GM12892 (cell line): ENCODE results near the gene LRMDA.

Experiments used
- DNase-seq: peaks from one replicate; pipeline ENCODE4 v3.0.0; 2011; ENCODE audit not compliant: insufficient read length
- FAIRE-seq: peaks from 2 replicates; lab custom pipeline; 2011; peaks lifted over from hg19 to GRCh38; lab: Jason Lieb, UNC
- POLR2A ChIP-seq: IDR thresholded peaks from 2 replicates; pipeline ENCODE4 v1.6.1; 2011; ENCODE audit warnings: low read depth, low read length, control low read depth
- POLR2AphosphoS5 ChIP-seq: IDR thresholded peaks from 2 replicates; pipeline ENCODE4 v1.6.1; 2011; ENCODE audit warnings: low read depth, low read length, control low read depth
- TAF1 ChIP-seq: IDR thresholded peaks from 2 replicates; pipeline ENCODE4 v1.6.1; 2011; ENCODE audit warnings: low read depth, mild to moderate bottlenecking, control low read depth, low read length, borderline replicate concordance

LRMDA gene

DNA sequence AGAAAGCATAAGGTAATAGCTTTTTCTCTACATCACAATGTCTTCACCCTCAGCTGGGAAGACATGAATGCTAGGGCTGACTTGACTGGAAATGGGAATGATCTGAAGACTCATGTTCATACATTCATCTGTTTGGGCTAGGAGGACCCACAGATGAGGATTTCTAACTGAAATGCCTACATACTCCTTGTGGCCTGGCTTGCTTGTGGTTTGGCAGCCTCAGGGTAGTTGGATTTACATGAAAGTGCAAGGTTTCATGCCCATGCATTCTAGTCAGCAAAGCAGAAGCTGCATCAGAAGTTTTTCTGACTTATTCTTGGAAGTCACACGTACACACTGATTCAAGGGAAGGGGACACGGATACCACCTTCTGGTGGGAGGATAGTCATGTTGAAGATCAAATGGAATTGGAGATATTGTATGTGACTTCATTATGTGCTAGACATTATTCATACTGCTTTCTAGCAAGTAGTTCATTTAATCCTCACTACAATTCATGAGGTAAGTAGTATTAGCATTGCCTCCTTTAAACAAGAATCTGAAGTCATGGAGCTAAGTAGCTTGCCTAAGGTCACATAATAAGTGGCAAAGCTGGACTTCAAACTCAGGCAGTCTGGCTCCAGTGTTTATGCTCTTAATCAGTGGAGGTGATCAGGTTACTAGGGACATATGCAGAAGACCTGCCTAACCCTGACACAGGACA, 957.0 kb downstream of the LRMDA start:
- FAIRE-seq, result no peak
- TF ChIP-seq POLR2A (no peak), POLR2AphosphoS5 (no peak), TAF1 (no peak)

DNA sequence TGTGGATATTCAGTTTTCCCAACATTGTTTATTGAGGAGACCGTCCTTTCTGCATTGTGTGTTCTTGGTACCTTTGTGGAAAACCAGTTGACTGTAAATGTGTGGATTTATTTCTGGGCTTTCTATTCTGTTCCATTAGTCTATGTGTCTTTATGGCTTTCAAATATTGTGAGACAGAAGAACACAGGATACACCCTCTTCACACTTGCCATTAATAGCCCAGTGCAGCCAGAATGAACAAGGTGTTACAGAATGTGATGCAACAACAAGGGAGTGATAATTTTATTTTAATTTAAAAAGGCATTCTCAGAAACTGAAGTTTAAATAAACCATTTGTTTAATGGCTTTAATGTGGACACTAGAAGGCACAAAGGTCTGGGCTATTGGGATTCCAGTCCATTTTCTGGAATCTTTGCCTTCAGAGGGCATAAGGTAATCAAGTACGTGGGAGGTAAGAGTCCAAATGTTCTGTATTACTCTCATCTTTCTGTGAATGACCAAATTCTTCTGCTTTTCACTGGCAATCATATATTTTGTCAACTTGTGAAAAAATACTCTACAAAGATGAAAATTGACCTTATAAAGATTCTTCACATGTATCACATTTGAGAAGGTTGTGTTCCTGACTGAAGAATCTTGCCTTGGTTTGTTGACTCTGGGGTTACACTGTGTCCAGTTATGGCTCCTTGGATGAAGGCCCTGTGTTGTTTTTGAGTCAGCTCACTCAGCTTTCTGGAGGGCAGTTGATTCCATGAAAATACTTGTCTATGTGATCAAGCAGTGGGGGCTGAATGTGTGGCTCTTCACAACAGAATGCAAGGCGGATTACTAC, 962.7 kb downstream of the LRMDA start:
- FAIRE-seq (no peak), DNase-seq (no peak)
- TF ChIP-seq POLR2AphosphoS5, result no peak
- no peak for TF ChIP-seq TAF1
- no peak for TF ChIP-seq POLR2A

More for the DNA sequence above, 957.0 kb downstream of the LRMDA start:
- DNase-seq, result no peak

DNA sequence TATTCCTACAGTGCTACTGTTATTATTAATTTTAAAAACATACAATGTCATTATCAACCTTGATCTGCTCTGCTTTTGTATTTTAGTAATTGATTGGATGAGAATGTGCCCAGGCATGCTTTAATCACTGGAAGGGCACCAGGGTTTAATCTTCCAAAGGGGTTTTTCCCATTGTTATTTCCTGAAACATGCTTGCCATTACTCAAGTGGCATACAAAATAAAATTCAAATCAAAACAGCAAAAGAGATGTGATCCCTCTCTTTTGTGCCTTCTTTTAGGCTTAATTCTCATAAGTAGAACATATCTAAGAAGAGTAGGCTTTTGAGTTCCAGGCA, 963.3 kb downstream of the LRMDA start:
- no peak for TF ChIP-seq POLR2A
- TF ChIP-seq POLR2AphosphoS5, result no peak
- no peak for TF ChIP-seq TAF1
- no peak for FAIRE-seq

DNA sequence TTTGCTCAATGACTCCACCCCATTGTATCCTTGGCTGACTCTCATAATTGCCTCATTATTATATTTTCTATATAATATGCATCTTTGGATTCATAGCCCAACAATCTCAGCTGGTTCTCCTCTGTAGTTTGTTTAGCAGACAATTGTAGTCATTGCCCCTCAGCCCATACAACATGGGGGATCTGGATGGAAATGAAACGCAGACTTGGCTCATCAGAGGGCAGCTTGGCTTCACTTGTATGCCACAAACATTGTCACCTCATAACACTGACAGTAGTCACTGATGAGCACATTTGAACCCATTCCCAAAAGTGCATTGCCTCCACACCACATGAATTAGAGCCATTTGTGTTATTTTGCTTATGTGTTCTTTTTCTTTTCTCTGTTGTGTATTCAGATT, 963.8 kb downstream of the LRMDA start:
- TF ChIP-seq TAF1, result no peak
- no peak for TF ChIP-seq POLR2AphosphoS5
- no peak for TF ChIP-seq POLR2A
- DNase-seq (no peak), FAIRE-seq (no peak)

More for the DNA sequence above, 963.3 kb downstream of the LRMDA start:
- no peak for DNase-seq

DNA sequence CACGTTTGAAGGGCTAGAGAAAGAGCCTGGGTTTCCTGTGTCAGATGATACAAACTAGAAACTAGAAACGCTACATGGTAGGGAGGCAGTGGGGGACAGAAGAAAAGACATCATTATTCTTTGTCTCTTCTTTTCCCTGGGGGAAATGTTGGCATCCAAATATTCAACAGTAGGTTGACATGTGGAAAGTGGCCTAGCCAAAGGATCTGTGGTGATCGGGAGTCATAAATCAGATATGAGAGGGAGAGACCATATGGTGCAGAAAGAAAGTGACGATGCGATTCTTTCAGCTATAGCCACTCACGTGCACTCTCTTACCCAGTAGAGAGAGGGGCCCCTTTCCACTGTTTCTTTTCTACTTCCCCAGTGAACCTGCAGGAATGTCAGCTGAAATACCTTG, 964.7 kb downstream of the LRMDA start:
- TF ChIP-seq TAF1 (no peak), POLR2AphosphoS5 (no peak), POLR2A (no peak)
- no peak for DNase-seq
- FAIRE-seq, result no peak

DNA sequence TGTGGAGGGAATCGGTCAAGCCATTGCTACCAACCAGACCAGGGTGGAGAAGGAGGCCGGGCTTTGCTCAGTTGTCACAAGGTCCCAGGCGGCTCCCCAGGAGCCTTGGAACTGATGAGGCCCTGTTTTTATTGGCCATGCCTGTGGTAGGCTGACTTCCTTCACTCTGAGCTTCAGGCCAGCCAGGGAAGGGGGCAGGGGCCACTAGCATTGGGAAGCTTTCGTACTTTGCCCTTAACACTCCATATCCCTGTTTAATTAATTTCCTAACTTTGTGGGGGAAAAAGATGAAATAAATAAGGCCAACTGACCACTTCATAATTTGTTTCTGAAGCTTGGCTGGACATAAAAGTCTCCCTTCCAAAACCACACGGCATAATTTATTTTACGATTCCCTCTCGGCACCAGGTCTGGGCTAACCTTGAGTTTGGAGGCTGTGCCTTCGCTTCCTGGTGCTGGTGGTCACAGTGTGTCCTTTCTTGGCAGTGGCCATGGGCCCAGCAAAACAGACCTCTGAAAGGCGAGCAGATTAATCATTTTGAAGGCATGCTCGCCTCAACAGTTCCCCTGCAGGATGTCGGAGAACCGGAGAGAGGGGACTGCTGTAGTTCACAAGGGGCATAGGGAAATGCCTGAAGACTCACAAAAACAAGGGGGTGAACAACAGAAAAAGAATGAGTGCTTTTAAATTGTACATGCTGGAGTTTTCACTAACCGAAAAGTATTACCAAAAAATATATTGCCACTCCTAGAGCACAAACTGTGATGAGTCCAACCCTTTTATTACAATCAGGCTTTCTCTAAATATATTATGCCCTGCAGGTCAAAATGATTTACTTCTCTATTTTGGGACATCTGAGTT, 966.0 kb downstream of the LRMDA start:
- TF ChIP-seq POLR2A, result no peak
- no peak for TF ChIP-seq POLR2AphosphoS5
- FAIRE-seq, result no peak

DNA sequence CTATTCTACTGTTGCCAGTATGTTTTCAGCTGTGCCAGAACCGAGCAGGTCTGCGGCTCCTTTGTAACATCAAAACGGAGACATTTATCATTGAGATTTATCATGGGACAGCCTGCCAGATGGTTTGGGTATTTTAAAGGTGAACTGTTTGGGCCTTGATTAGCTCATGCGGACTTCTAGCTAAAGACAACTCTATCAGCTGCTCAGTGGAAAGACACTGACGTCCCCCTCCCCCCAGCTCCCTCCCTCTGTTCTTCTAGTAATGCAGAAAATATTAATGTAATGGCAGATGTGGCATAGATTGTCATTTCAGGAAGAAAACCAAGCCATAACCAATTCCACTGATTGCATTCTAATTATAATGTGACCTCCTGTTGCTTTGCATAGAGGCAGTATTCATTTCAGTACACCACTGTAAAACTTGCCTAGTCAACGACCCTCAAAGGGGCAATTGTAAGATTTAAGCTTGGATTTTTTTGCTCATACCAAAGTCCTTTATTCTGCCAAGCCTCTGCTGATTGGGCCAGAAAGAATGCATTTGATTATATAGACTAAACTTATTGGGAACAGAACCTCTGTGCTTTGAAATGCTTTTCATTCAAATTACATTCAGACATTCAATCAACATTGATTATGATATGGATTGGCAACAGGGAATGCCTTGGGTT, 966.8 kb downstream of the LRMDA start:
- DNase-seq (no peak), FAIRE-seq (no peak)
- no peak for TF ChIP-seq TAF1
- TF ChIP-seq POLR2A, result no peak
- no peak for TF ChIP-seq POLR2AphosphoS5

More for the DNA sequence above, 966.0 kb downstream of the LRMDA start:
- DNase-seq, result no peak

DNA sequence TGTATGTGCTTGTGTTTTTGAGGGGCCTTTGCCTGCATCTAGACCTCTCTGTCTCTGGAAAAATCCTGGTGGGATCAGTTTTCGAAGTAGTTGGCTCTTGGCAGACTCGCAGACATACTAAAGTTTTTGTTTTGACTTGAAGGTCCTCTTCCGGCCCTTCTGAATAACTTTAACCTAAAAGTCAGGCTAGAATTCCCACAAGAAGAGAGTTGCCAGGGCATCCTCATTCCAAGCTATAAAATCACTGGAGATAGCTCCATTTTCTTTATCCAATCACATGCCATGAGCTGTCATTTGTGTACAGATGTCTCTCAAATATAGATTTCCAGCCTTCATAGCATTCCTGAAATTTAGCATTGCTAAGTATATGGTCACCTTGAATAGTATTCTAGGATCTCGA, 967.8 kb downstream of the LRMDA start:
- TF ChIP-seq POLR2A (no peak), TAF1 (no peak), POLR2AphosphoS5 (no peak)
- DNase-seq (no peak), FAIRE-seq (no peak)

DNA sequence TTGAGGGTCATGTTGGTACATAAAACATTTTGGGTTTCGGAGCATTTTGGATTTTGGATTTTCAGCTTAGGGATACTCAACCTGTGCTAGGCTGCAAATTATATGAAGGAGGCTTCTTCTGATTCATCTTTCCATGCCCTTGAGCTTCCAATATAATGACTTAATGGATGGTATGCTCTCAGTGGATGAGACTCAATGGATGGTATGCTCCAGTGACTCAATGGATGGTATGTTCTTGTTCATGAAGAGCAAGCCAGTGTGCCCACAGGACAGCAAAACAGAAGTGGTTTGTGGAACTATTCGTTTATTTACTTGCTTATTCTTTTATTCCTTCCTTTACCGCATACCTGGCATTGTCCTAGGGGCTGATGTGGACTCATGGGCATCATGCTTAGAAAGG, 969.6 kb downstream of the LRMDA start:
- DNase-seq (no peak), FAIRE-seq (no peak)
- TF ChIP-seq POLR2AphosphoS5, result no peak
- no peak for TF ChIP-seq POLR2A
- TF ChIP-seq TAF1, result no peak

DNA sequence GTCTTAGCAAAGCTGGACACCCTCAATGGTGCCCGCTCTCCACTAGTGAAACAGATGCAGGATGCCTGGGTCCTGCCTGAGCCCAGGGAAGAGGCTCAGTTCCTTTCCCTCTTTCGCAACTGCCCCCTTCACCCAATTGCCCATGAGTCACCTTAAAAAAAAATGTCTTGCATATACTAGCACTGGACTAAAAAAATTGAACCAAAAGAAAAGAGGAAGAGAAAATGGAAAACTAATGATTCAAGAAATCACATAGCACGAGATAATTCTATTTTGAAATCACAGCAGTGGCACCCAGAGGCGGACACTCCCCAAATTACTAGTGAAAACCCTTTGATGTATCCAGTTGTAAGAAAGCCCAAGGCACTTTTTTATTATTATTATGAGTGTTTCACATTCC, 972.5 kb downstream of the LRMDA start:
- TF ChIP-seq POLR2A (no peak), POLR2AphosphoS5 (no peak), TAF1 (no peak)
- DNase-seq, result no peak
- FAIRE-seq, result no peak

DNA sequence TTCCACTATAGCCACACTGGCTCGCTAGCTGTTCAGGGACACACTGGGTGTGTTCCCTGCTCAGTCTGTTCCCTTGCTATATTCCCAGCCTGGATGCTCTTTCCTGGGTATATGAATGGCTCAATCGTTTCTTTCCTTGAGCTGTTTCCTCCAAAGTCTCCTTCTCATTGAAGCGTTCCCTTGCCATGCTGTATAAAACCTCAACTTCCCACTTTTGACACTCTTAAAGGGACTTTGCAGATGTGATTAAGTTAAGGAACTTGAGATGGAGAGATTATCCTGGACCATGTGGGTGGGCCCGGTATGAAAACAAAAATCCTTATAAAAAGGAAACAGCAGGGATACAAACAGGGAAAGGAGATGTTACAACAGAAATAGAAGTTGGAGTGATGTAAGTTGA, 973.1 kb downstream of the LRMDA start:
- TF ChIP-seq TAF1, result no peak
- no peak for TF ChIP-seq POLR2A
- no peak for TF ChIP-seq POLR2AphosphoS5
- DNase-seq (no peak), FAIRE-seq (no peak)

DNA sequence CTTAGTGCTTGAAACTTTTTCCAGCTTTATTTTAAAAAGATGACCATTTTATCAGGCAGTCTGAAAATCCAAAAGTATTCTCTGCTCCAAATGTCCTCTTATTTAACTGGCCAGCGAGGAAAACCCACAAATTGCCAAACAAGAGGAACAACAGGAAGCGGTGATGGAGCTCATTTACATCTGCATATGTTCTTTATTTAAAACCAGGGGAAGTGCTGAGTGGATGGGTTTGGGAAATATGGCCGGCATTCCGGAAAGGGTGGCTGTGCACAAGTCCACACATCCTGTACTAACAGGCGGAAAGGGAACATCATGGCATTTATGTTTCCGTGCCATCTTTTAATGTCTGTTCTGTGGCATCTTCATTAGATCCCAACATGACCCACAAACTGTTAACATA, 974.5 kb downstream of the LRMDA start:
- TF ChIP-seq POLR2A (no peak), POLR2AphosphoS5 (no peak), TAF1 (no peak)
- FAIRE-seq (no peak), DNase-seq (no peak)
